B cell (primary cell): ENCODE data around the gene RANBP10.

Source experiments
- EZH2 ChIP-seq: IDR thresholded peaks from 2 replicates; pipeline ENCODE4 v1.6.1; 2012; ENCODE audit warnings: borderline replicate concordance, low read depth, mild to moderate bottlenecking, moderate library complexity, low read length; ENCODE audit not compliant: insufficient read depth, poor library complexity, severe bottlenecking
- TF ChIP-seq, protein P1 (sequence below): fragments of 200-600 bp; IDR thresholded peaks from one replicate; pipeline ENCODE4 v1.8.0; 2022; ENCODE audit warnings: antibody characterized with exemption, mild to moderate bottlenecking

DNA sequence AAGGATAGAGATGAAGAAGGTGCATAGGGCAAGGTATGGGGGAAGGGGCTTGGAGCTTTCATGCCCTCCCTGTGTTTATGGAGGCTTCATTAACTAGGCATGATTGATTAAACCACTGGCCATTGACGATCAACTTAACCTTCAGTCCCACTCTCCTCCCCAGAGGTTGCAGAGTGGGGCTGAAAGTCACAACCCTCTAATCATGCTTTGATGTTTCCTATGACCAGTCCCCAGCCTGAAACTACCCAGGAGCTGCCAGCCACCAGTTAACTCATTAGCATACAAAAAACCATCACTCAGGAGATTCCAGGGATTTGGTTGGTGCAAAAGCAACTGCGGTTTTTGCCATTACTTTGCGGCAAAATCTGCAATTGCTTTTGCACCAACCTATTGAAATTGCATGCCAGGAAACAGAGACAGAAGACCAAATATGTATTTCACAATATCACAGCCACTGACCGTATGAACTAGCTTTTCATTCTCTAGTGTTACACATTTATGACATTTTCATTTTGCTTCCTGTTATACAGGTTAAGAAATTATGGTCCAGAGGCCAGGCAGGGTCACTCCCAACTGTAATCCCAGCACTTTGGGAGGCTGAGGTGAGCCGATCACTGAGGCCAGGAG is 92.6 kb downstream of the RANBP10 start:
- TF ChIP-seq EZH2 = no peak
- TF ChIP-seq, protein P1, sequence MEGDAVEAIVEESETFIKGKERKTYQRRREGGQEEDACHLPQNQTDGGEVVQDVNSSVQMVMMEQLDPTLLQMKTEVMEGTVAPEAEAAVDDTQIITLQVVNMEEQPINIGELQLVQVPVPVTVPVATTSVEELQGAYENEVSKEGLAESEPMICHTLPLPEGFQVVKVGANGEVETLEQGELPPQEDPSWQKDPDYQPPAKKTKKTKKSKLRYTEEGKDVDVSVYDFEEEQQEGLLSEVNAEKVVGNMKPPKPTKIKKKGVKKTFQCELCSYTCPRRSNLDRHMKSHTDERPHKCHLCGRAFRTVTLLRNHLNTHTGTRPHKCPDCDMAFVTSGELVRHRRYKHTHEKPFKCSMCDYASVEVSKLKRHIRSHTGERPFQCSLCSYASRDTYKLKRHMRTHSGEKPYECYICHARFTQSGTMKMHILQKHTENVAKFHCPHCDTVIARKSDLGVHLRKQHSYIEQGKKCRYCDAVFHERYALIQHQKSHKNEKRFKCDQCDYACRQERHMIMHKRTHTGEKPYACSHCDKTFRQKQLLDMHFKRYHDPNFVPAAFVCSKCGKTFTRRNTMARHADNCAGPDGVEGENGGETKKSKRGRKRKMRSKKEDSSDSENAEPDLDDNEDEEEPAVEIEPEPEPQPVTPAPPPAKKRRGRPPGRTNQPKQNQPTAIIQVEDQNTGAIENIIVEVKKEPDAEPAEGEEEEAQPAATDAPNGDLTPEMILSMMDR = no peak
